GM19438 (cell line): Measurements from ENCODE around the gene SYT8.

ENCODE experiments used
- ATAC-seq: cut with Tn5 transposase; IDR thresholded peaks from one replicate; pipeline ENCODE4 v1.9.1; 2021; ENCODE audit warnings: low read depth; ENCODE audit not compliant: unreplicated experiment

The SYT8 gene

DNA sequence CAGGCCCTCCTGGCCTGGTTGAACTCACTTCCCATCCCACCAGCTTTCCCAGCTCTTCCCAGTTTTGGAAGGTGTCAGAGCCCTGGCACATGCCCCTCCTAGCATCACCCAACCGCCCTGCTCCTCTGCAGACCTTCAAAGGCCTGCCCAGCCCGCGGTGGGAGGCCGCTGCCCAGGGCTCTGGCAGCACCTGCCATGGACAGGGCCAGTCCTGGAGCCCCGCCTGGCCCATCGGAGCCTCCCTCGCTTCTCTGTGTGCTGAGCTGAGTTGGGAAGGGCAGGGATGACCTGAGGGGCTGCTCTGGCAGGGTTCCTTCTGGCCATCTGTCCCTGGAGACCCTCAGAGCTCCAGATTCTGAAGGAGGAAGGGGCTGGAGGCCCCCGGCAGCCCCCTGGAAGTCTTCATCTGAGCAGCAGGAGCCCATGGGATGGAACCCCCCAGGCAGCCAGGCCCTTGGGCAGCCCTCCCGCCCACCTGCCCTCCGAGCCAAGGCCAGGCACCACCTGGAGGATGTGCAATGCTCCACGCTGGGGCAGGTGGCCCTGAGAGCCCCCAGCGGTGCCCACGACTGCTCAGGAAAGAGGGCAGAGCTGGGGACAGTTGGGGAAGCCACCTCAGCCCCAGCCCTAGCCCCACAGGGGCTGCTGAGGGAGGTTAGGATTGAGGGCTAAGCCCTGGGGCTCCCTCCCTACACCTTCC is 21.7 kb downstream of the SYT8 start:
- ATAC-seq = no peak

DNA sequence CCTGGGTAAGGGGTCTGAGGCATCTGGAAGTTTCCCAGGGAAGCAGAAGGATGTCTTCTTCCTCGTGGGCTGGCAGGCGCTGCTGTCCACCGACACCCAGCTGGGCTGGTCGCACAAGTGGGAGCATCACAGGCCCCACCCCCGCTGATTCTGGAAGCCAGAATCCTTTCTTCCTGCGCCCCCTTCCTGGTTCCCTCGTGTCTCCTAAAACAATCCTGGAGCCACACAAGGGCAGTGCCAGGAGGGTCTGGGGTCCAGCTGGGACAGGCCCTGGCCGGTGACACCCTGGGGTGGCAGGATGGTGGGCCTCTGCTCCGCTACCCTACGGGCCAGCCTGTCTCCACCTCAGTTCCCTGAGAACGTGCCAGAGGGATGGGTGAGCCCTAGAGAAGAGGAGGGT is 22.3 kb downstream of the SYT8 start:
- ATAC-seq = no peak

DNA sequence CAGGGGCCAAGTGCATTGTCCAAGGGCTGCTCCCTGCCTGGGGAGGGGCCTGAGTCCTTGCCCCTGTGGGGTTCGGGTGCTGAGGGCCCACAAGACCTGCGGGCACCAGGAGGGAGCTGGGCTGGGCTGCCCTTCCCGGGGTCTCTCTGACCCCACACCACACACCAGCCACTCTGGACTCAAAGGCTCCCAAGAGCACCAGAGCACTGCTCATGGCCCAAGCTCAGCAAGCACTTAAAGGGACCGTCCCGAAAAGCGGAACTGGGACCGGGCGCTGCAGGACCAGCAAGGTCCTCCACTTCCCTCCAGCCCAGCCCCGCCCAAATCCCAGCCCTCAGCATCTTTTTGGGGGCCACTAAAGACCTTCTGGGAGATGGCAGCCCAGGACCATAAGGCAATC is 23.4 kb downstream of the SYT8 start:
- ATAC-seq = no peak

DNA sequence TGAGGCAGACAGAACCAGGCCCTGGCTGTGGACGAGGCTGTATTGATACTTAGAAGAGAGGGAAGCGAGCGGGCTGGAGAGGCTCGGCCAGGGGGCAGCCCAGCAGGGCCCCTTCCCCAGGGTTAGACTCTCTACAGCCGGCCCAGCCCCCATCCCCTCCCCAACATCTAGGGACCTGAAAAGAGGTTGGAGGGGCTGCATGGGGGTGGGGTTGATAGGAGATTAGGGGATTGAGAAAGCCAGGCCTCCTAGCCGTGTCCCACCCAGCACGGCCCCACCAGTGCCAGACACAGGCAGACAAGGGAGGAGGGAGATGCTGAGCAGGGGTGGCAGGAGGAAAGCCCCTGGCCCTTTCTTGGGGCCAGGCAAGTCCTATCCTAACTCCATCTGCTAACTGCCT is 23.8 kb downstream of the SYT8 start:
- no peak for ATAC-seq

DNA sequence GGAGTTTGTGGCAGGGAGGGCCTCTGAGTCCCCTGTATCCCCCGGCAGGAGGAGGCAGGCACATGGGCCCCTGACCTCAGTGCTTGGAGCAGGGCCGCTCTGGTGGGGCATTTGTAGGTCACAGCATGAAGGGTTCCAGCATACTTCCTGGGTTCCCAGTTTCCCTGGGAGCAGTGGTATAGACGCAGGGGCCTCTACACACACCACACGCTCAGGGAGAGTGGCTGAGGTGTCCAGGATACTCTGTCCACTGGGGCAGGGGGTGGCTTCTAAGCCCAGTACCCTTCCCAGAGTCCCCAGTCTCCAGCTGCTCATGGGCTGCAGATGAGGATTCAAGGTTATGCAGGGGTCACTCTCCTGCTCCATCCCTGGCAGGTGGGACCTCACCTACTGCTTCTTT is 24.2 kb downstream of the SYT8 start:
- ATAC-seq = no peak

DNA sequence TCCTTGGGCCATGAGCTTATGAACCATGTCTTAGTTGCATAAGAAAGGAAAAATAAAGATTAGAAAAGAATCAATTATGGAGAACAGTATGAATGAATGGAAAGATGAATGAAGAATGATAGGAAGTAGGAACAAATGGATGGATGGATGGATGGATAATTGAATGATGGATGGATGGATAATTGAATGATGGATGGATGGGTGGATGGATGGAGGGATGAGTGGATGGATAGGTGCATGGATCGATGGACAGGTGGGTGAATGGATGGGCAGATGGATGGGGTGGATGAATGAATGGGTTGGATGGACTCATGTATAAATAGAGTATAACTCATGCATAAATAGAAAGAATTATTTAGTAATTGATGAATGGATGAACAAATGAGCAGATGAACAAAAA is 25.3 kb downstream of the SYT8 start:
- no peak for ATAC-seq

DNA sequence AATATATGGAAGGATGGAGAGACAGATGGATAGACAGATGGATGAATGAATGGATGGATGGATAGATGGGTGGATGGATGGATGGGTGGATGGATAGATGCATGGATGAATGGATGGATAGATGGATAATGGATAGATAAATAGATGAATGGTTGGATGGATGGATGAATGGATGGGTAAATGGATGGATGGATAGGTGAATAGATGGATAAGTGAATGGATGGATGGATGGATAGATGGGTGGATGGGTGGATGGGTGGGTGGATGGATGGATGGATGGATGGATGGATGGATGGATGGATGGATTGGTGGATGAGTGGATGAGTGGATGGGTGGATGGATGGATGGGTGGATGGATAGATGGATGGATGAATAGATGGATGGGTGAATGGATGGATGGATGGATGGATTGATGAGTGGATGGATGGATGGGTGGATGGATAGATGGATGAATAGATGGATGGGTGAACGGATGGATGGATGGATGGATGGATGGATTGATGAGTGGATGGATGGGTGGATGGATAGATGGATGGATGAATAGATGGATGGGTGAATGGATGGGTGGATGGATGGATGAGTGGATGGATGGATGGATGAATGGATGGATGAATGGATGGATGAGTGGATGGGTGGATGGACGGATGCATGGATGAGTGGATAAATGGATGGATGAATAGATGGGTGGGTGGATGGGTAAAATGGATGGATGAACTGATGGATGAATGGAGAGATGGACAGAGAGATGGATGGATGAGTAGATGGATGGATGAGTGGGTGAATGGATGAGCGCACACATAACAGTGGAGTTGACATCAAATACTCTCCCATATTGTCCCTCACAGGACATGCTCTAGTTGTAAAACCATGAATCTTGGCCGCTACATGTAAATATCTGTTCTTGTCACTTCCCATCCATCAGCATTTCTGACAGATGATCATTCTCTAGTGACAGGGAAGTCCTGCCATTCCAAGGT is 26.9 kb downstream of the SYT8 start:
- no peak for ATAC-seq

DNA sequence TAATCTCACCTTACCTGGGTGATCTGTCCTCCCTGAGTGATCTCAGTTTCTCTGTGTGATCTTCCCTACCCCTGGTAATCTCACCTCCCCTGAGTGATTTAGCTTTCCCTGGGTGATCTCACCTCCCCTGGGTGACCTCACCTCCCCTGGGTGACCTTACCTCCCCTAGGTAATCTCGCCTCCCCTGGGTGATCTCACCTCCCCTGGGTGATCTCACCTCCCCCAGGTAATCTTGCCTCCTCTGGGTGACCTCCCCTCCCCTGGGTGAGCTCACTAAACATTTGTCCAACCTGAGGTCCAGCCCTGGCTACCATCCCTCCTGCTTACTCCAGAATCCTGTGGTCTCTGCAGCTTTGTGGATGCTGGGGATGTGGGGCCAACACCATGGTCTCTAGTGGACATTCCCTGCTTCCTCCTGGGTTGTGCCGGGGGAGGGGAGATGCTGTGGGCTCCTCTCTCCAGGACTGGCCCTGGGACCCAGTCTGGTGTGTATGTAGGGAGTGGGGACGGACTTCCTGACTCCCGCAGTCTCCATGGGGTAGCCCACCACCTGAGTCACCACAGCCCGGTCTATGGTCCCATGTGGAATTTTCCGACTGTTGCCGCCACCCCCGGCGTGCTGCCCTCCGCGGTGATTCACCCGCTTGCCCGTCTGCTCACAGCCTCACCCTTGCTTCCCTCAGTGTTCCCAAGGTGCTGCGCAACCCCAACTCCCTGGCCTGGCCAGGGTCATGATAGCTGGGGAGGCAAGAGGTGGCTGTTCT is 28.0 kb downstream of the SYT8 start:
- no peak for ATAC-seq

DNA sequence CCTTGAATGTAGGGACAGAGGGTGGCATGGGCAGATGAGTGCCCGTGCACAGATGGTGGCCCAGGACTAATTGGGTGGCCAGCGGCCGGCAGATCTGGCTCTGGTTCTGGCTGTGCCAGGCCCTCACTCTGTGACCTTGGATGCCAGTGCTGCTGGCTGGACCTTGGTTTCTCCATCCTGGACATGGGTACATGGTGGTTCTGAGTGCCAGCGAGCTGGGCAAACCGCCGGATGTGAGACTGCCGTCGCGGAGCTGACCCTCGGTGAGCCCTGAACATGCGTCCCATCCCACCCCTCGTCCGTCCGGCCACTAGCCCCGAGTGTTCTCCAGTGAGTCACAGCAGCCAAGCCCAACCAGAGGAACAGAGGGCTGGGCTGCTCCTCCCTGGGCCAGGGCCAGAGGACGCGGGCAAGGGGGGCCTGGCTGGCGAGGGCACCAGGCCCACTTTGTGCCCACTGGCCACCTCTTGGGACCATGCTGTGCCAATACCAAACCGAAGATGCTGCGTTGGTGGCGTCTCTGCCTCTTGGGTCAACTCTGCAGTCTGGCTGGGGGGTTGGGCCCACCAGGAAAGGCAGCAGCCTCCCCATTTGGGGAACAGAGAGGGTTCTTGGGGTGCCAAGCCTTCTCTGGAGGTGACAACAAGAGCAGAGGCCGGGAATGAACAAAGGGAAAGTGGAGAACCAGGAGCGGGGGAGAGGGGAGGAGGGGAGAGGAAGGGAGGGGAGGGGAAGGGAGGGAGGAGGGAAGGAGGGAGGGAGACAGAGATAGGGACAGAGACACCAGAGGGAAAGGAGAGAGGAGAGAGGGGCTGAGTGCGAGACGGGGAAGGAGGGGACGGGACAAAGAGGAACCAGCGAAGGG is 28.8 kb downstream of the SYT8 start:
- ATAC-seq = no peak

DNA sequence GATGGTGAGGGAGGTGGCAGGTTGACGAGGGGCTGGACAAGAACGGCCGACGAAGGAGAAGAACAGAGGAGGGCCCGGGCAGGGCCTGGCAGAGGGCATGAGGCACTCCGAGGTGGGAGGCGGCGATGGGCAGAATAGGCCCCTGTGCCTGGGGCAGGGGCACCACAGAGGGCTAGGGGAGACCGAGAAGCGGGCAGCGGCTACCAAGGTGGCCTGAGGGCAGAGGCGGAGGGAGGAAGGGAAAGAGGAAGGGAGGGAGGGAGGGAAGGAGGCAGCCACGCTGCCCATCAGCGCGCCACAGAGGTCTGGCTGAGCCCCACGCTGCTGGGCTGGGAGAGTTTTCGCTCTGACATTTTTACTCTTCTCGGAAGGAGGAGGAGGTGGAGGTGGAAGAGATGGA is 29.4 kb downstream of the SYT8 start:
- ATAC-seq = no peak

DNA sequence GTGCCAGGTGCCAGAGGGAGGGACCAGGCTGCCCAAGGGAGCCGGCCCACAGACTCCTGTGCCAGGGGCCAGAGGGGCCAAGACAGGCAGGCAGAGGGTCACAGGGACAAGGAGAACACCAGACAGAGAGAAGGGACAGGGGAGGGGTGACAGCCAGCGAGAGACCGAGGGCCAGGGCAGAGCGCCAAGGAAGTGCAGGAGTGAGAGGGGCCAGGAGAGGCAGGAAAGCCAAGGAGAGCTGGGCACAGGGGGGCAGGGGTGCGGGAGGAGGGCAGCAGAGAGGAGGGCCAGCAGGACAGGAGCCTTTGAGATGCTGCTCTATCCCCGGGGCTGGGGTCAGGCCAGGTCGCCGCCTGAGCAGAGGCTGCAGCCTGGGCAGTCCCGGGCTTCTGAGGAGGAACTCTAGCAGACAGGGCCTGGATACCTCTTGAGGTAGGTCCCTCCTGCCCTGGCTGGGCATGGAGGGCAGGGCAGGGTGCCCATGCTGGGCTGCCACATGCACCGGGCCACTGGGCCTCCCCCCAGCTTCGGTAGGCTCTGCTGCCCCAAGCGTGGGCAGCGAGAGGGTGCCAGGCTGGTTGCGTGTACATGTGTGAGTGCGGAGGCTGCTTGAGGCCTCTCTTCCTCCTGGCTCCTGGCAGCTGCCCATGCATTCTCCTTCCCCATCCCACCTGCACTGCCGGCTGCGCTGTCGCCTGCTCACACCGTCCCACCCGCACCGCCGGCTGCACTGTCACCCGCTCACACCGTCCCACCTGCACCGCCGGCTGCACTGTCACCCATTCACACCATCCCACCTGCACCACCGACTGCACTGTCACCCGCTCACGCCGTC is 30.3 kb downstream of the SYT8 start:
- no peak for ATAC-seq

DNA sequence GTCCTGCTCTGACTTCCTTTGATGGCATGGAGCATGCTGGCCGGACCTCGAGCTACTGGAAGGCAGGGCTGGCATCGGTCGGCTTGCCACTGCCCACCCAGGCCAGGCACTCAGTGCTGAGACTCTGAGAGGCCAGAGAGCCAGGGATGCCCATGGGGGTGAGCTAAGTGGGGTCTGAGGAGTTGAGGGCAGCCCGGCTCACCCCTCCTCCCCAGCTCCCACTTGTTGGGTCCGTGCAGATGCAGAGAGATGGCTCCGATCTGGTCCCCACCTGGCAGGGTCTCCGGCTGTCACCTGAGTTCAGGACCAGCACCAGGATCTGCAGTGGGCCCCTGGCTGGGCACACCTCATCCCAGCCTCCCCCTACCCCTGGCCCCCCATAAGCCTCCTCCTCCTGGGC is 31.4 kb downstream of the SYT8 start:
- no peak for ATAC-seq

DNA sequence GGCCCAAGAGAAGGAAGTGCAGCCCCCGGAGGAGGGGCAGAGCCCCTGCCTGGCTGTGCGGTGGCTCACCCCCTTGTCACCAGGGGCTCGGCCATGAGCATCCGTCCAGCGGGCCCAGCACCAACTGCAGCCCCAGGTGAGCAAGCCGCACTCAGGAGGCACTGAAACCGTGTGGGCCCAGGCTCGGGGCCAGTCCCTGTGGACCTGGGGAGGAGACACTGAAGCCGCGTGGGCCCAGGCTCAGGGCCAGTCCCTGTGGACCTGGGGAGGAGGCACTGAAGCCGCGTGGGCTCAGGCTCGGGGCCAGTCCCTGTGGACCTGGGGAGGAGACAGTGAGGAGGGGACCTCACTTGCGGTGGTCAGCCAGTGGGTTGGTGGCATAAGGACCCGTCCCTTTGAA is 32.0 kb downstream of the SYT8 start:
- no peak for ATAC-seq

DNA sequence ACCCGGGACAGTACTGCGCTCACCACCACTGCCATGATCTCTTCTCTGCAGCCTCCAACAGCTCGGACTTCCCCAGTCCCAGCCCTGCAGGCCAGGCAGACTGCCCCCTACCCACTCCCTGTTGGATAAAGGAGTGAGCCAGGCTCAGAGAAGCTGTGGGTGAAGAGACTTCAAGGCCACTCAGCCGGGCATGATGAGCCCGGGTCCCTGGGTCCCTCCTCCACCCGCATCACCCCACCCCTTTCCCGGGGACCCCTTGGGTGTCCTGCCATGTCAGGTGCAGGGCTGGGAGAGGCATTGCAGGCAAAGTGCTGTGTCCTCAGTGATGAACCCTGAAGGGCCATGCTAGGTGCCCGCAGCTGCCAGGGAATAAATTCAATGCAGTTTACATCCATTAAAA is 32.6 kb downstream of the SYT8 start:
- ATAC-seq = no peak

DNA sequence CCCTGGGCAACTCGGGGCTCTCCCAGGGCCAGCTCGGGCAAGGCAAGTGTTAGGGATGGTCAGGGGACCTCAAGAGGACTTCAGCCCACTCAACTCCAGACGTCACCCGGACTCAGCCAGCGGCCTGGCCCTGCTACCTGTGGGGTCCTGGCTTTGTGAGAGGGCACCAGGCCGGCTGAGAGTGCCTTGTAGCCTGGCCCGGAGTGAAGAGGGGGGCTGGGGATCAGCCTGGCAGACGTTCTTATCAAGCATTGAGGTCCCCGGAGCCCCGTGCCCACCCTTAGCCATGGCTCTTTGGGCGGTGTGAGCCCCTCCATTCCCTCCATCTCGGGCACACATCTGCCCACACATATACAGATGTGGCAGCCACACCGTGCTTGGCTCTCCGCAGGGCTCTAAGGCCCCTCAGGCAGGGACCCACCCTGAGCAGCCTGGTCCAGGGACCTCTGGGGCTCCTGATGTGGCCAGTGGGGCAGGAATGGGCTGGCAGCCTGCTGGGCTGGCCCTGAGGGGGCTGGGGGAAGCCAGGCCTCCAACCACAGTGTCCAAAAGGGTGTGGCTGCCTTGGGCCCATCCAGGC is 33.4 kb downstream of the SYT8 start:
- no peak for ATAC-seq

DNA sequence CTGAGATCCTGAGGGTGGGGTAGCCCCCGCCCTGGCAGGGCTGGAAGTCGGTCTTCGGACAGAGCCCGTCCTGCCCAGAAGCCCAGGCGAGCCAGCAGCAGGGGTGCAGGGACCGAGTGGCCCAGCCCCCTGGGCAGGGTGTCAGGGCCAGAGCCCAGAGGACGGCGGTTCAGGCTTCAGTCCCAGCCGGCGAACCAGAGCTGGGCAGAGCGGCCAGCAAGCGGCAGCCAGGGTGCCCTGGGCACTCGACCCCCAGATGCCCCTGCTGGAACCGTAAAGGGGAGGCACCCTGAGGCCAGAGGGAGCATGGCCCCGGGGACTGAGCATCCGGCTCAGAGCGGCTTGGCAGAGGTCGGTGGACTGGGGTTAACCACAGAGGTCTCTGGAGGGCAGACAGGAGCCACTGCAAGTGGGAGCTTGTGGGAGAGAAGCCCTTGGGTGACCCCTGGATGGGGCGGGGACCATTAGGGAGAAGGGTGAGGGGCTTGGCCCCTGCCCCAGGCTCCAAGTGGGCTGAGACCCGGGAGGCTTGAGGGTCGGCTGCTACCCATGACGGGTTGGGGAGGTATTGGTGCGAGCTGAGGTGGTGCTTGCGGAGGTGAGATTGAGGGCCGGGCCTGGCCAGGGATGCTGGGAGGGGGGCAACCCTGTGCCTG is 34.0 kb downstream of the SYT8 start:
- ATAC-seq = no peak

DNA sequence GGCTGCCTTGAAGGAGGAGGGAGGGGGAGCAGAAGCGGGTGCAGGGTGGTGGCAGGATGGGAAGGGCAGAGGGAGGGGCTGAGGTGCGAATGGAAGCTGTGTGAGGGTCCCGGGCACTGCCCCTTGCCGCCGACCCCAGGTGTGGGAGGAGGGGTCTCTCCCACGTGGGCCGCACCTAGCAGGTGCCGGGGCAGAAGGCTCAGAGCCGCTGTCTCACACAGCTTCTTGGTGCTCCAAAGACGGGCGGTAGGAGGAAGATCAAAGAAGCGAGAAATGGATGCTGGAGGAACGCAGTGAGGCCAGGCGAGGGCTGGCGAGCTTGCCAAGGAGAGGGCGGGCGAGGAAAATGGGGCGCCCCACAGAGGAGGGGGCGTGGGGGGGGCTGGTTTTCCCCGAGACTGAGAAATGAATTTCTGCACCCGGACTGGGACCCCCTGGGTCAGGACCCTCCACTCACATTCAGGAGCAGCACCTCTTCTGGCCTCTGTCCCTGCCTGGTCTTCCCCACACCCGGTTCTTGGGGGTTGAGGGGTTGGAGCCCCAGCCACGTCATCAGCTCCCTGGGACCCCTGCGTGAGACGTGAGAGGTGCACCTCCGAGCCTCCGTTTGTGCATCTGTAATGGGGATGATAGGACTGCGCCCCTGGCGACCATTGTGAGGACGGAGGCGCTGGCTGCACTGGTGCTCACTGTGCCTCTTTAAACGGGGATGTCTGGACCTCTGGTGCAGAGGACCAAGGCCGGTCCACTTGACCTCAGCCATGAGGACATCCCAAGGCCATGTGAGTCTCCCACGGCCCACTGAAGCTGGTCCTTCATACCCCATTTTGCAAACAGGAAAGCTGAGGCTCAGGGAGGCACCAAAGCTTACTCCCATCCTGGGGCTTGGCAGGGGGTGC is 34.9 kb downstream of the SYT8 start:
- ATAC-seq = no peak

DNA sequence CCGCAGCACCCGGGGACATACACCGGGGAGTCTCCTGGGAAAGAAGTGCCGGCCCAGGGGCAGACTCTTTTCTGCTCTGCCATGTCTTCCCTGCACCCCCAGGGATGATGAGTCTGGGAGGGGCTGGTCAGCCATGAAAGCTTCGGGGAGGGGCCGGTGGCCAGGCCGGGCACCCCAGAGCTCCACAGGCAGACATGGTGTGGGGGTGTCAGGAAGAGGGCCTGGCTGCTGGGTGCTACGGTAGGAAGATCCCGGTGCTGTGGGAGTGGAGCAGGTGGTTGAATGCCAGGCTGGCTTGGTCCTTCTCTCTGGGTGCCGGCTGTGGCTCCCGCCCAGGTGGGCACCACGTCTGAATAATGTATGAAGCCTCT is 35.5 kb downstream of the SYT8 start:
- no peak for ATAC-seq
